Tongue (tissue), 2 donors: ENCODE results near the gene FKBP8. TPM values are rescaled to one million over a fixed set of nuclear protein-coding genes. Genes with fewer than 3 reads are reported as not detected.
A peak's percentile ranks its signal among the peaks of the same experiment; 100 is the strongest.
"Not testable (repeated sequence)": the region's sequence is repeated elsewhere in the genome, so short reads cannot be mapped to it uniquely, and the experiment has no call there.

ENCODE experiments used
- DNase-seq: peaks from one replicate; pipeline ENCODE4 v3.0.0-alpha.2; 2015
- total RNA-seq: library from RNA; depleted of rRNA; stranded (reverse); fragments of >200 nt; gene quantifications from one replicate; pipeline ENCODE4 v1.2.3, GENCODE V29; 2014

FKBP8 gene
- 115 TPM for total RNA-seq

- DNase-seq = peak; percentile 96
These were observed at the start of gene FKBP8 for GRCh38 chr19:18542941-18543813. Gene FKBP8 (minus strand): TSS chr19:18543573. CDS start chr19:18541970, 1,603 bp downstream.

- DNase-seq = not testable (repeated sequence)
These were observed 49.4 kb upstream of the FKBP8 start for GRCh38 chr19:18592732-18593131.

DNA sequence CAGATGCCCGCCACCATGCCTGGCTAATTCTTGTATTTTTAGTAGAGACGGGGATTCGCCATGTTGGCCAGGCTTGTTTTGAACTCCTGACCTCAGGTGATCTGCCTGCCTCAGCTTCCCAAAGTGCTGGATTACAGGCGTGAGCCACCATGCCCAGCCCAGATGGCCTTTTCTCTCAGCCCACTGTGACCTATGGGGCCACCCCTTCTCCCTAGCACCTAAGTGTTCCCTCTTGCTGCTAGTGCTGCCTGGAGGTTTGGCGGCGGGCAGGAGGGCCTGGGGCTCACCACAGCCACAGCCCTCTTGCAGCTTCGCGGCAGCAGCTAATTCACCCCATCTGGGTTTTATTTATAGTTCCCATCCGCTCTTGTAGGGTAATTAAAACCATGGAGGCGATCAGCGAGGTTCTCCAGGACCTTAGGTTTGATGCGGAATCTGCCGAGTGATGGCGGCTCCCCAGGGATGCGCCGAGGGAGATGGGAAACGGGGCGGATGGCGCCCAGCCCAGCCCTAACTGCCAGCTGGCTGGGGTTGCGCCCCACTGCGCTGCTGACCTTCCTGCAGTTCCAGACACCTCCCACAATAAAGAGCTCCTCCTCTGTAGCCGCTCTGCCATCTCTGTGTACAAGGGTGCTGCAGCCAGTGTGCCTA, 48.5 kb upstream of the FKBP8 start:
- no peak for DNase-seq

- peak; percentile 97 for DNase-seq
These were observed 47.2 kb upstream of the FKBP8 start for GRCh38 chr19:18590273-18591272.

- peak; percentile 85 for DNase-seq
These were observed 46.3 kb upstream of the FKBP8 start for GRCh38 chr19:18589380-18590272.

DNA sequence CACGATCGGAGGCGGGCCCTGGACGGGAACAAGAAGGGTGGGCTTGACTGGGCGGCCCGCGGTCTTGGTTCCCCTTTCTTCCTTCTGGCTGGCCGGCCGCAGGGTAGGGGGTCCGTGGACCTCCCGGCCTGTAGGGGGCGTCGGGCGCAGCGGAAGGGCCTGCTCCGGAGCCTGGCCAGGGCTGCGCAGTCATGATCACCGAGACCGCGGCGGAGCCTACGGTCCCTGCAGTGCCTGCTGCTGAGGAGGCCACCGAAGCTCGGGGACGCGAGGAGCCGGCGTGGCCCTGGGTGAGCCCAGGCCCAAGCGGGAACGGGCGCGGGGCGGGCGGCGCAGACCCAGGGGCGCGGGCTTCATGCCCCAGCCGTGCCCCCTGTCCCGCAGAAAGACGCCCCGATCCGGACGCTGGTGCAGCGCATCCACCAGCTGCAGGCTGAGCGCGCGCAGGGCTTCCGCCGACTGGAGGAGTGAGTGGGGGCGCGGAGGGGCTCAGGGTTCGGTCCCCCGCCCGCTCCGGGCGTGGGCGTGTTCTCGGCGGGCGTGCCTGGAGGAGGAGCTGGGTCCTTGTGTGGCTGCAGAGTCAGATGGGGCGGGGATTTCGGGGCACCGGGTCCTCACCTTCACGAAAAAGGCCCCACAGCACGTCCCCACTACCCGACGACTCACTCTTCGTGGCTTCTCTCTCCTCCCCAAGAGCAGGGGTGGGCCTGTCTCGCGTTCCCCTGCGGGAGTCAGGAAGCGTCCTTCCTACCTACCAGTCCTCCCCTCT, 45.4 kb upstream of the FKBP8 start, which contains the start of gene REX1BD:
Gene REX1BD, plus strand, starts transcription at position 188 of the 769 bp plus-strand sequence. Its CDS starts 4 bp downstream, at position 192.
- peak; percentile 93 for DNase-seq

DNA sequence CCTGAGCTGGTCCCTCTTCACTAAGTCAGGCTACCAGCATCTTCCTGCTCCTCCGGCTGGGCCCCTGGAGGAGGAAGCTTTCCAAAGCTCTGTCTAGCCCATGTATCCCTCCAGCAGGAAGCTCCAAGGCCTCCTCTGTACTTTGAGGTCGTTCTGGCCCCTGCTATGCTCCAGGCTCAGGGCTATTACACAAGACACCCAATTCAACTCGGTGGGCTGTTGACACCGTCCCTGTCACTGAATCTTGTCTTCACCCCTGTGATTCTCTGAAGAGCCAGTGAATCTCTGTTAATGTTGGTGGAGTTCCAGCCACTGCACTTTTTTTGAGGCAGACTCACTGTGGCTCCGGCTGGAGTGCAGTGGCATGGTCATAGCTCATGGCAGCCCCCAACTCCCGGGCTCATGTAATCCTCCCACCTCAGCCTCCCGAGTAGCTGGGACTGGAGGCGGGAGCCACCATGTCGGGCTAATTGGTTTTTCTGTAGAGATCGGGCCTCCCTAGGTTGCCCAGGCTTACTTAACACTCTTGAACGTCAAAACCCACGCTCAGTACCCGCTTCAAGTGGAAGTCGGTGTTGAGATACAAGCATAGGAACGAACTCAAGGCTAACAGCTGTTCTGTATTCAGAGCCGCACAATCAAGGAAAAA, 44.7 kb upstream of the FKBP8 start:
- DNase-seq = no peak

DNA sequence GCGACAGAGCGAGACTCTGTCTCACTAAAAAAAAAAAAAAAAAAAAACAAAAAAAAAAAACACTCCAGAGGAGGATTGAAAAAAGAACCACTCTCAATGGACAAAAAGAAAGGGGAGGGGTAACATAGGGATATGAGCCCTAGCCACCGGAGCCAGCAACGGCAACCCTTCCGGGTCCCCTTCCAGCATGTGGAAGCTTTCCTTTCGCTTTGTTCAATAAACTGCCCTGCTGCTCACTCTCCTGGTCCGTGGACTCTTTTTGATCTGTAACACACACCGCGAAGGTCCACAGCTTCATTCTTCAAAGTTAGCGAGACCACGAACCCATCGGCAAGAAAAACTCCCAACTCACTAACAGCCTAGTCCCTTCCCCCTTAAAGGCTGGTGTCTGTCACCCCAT, 44.2 kb upstream of the FKBP8 start:
- DNase-seq = no peak

GRCh38 chr19:18586306-18586705, 42.9 kb upstream of the FKBP8 start:
- DNase-seq = no peak

GRCh38 chr19:18580311-18580710, 36.9 kb upstream of the FKBP8 start:
- no peak for DNase-seq

DNA sequence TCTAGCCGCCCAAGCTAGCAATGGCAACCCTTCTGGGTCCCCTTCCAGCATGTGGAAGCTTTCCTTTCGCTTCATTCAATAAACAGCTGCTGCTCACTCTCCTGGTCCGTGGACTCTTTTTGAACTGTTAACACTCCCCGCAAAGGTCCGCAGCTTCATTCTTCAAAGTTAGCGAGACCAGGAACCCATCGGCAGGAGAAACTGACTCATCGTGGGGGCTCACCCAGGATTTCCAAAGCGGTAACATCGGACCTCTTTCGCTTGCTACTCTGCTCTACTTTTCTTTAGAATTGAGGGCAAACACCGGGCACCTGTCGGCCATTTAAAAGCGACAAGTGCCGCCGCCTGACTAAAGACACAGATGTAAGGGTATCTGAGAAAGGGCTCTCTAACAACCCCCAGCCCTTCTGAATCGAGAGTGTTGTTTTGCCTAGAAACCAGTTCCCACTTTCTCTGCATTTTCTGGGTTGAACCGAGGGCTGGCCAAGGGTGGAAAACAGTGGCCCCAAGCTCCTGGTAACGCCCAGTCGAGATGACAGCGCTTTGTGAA, 34.1 kb upstream of the FKBP8 start:
- DNase-seq = no peak

DNA sequence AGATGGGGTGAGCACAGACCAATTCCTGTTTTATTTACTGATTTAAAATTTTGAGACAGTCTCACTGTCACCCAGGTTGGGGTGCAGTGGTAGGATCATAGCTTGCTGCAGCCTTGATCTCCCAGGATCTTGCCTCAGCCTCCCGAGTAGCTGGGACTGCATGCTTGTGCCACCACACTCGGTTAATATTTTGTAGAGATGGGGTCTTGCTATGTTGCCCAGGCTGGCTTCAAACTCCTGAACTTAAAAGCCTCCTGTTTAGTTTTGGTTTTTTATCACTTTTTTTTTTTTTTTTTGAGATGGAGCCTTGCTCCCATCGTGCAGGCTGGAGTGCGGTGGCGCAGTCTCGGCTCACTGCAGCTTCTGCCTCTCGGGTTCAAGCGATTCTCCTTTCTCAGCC, 33.0 kb upstream of the FKBP8 start:
- no peak for DNase-seq

GRCh38 chr19:18574691-18575291, 31.4 kb upstream of the FKBP8 start:
- DNase-seq = no peak

DNA sequence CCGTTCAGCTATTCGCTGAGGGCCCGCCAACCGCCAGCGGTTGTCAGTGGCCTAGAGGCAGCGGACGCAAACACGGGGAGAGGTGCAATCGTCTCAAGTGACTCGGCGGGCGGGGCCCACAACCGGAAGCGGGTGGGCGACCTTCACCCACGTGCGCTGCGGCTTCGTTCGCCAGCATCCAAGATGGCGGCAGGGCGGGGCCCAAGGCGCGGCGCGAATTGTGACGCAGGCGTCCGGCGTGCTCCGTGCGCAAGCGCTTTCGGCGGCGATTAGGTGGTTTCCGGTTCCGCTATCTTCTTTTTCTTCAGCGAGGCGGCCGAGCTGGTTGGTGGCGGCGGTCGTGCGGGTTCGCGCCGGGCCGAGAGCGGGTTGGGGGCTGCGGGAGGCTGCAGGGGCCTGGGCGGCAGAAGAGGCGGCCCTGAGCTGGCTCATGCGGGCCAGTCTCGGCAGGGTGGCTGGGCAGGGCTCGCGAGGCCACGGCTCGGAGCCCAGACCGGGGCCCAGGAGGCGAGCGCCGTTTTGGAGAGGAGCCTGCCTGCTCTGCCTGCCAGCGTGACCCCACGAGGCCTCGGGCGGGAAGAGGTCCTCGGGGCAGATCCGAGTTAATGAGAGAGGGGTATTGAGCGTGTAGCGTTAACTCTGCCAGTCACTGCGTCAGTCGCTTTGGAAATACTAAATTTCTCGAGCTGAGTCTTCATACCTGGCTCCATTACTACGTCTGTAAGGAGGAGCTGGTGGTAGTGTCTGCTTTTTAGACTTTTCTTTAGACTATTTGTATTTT, 28.4 kb upstream of the FKBP8 start, which contains the start of gene UBA52:
Gene UBA52, plus strand, starts transcription at position 294 of the 781 bp plus-strand sequence. CDS start 1,444 bp downstream, outside the sequence.
- DNase-seq = peak; percentile 99

DNA sequence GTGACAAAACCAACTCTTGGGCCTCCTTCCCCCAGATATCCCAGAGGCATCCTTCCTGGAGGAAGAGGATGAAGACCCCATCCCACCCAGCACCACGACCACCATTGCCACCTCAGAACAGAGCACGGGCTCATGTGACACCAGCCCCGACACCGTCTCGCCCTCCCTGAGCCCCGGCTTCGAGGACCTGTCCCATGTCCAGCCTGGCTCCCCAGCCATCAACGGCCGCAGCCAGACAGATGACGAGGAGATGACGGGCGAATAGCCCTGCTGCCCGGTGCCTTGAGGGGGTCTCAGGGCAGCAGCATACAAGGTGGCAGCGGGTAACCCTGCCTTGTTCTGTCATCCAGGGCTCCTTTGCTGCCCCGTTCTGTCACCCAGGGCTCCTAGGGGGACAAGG, 25.0 kb upstream of the FKBP8 start:
- no peak for DNase-seq

DNA sequence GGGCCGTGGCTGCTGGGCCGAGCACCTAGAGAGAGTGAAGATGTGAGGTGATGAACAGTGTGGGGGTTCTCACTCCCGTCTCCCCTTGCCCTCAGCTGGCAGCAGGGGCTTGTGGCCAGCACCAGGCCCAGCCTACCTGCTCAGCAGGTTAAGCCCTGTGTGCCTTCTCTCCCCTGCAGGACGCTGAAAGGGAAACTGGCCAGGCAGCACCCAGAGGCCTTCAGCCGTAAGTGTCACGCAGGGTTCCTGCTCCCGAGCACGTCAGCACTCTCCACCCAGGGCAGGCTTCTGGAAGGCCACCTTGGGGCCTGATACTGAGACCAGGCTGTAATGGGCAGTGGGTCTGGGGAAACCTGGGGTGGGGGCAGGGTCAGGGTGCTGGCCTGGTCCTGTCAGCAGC, 23.6 kb upstream of the FKBP8 start:
- DNase-seq = no peak

- DNase-seq = no peak
These were observed 18.7 kb upstream of the FKBP8 start for GRCh38 chr19:18562086-18562485.

DNA sequence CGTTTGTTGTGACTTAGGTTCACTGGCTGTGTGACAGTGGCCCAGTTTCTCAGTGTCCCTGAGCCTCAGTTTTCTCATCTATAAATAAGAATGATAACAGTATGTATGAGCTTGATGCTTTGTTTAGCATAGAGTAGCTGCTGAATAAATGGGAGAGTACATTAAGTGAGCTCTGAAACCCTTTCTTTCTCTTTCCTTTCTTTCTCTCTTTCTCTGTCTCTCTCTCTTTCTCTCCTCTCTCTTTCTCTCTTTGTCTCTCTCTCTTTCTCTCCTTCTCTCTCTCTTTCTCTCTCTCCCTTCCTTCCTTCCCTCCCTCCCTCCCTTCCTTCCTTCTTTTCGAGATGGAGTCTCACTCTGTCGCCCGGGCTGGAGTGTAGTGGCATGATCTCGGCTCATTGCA, 16.3 kb upstream of the FKBP8 start:
- no peak for DNase-seq
